ENCODE data around the gene LPP. TPM values are rescaled to one million over a fixed set of nuclear protein-coding genes. Genes with fewer than 3 reads are reported as not detected.

Gene LPP
- total RNA-seq, 1 donor, result 77.4 TPM

DNA sequence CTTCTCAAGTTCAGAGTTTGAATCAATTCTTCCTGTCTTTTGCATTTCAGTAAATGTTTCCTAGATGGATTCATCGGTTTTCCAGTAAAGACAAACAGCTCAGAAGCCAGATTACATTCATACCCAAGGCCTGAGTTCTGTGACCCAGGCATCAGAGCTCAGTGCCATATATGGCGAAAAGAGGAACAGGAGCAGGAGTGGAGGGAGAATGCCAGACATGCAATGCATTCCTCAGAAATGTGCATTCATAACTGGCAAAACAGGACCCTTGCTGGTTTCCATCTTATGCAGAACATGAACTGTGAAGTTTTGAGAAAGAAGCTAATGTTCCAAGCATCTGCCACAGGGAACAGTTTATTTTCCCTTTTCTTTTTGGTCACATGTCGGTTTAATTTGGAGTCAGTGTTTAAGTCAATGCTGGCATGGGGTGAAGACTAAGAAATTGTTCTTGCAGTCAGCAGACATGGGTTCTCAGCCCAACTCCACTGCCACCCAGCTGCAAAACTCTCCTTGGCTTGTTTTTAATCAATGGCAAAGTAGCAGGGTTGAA is 116.5 kb downstream of the LPP start:
- H3K36me3 ChIP-seq (ENCODE audit: insufficient read depth, low read length), result no peaks in the 10 kb centered on the region
- no peaks in the 10 kb centered on the region for H3K27me3 ChIP-seq (ENCODE audit: insufficient read depth, low read length)
- H3K4me3 ChIP-seq (ENCODE audit: insufficient read depth, low read length), result peak overlapping the region; percentile 7
- H3K4me1 ChIP-seq (ENCODE audit: insufficient read depth, low read length), result peaks cover 84% of the 10 kb centered on the region
- DNase-seq (ENCODE audit: insufficient read length, low spot score, missing footprints), result peak; percentile 66
- peaks cover 43% of the 10 kb centered on the region for H3K79me2 ChIP-seq (ENCODE audit: insufficient read depth, low read length)
- TF ChIP-seq CTCF (IDR thresholded peaks at IDR 0.05; ENCODE audit: extremely low read depth, low read depth, low read length), result no peak
- no peaks in the 10 kb centered on the region for H3K9me3 ChIP-seq (ENCODE audit: low read depth, low read length)
- H4K20me1 ChIP-seq (ENCODE audit: insufficient read depth, low read length), result no peaks in the 10 kb centered on the region
- H3K4me2 ChIP-seq (ENCODE audit: insufficient read depth, low read length), result peak overlapping the region; percentile 72
- H2AFZ ChIP-seq (ENCODE audit: low read length), result no peak overlapping the region
- H3K27ac ChIP-seq (ENCODE audit: low read depth, low read length), result peak overlapping the region; percentile 89

DNA sequence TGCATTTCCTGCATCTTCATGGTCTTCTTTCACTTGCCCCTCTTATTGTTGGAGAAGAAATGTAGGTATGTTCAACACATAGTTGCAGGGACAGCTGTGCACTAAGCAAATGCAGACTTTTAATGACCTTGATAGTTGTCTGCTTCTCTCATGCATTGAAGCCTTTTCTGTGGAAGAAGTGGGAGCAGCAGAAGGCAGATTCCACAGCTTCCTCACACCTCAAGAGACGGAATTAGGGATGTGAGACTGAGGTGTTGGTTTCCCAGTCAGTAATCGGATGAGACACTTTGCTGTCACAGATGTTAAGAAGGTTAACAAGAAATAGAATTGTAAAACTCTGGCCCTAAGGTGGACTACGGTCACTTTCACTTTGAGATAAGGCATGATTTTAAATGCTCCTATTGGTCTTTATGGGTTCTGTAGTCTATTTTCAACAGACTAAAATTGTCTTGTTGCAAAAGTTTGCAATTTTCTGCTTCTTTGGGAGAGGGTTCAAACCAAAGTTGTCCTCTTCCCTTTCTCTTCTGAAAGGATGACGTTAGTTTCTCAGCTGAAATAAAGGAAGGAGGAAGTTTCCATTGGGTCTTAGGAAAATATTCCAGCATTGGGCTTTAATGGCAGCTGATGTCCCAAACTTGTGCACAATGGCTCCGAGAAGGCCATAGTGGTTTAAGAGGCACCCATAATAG is 117.4 kb downstream of the LPP start:
- peak overlapping the region; percentile 89 for H3K27ac ChIP-seq (ENCODE audit: low read depth, low read length)
- peaks cover 76% of the 10 kb centered on the region for H3K4me1 ChIP-seq (ENCODE audit: insufficient read depth, low read length)
- no peak overlapping the region for H2AFZ ChIP-seq (ENCODE audit: low read length)
- no peaks in the 10 kb centered on the region for H3K36me3 ChIP-seq (ENCODE audit: insufficient read depth, low read length)
- H3K27me3 ChIP-seq (ENCODE audit: insufficient read depth, low read length), result no peaks in the 10 kb centered on the region
- no peaks in the 10 kb centered on the region for H4K20me1 ChIP-seq (ENCODE audit: insufficient read depth, low read length)
- H3K9me3 ChIP-seq (ENCODE audit: low read depth, low read length), result no peaks in the 10 kb centered on the region
- peak overlapping the region; percentile 13 for H3K4me3 ChIP-seq (ENCODE audit: insufficient read depth, low read length)
- no peak for TF ChIP-seq CTCF (IDR thresholded peaks at IDR 0.05; ENCODE audit: extremely low read depth, low read depth, low read length)
- DNase-seq (ENCODE audit: insufficient read length, low spot score, missing footprints), result no peak
- peaks cover 49% of the 10 kb centered on the region for H3K79me2 ChIP-seq (ENCODE audit: insufficient read depth, low read length)
- peak overlapping the region; percentile 72 for H3K4me2 ChIP-seq (ENCODE audit: insufficient read depth, low read length)

GRCh38 chr3:188272481-188273372 is 118.8 kb downstream of the LPP start:
- peaks cover 62% of the 10 kb centered on the region for H3K4me1 ChIP-seq (ENCODE audit: insufficient read depth, low read length)
- H3K79me2 ChIP-seq (ENCODE audit: insufficient read depth, low read length), result peaks cover 50% of the 10 kb centered on the region
- no peak overlapping the region for H2AFZ ChIP-seq (ENCODE audit: low read length)

More at GRCh38 chr3:188272481-188273372, 118.8 kb downstream of the LPP start:
- peak overlapping the region; percentile 61 for H3K4me2 ChIP-seq (ENCODE audit: insufficient read depth, low read length)
- no peaks in the 10 kb centered on the region for H3K9me3 ChIP-seq (ENCODE audit: low read depth, low read length)
- H3K27ac ChIP-seq (ENCODE audit: low read depth, low read length), result peak overlapping the region; percentile 89
- H3K4me3 ChIP-seq (ENCODE audit: insufficient read depth, low read length), result peak overlapping the region; percentile 21
- no peaks in the 10 kb centered on the region for H4K20me1 ChIP-seq (ENCODE audit: insufficient read depth, low read length)
- H3K36me3 ChIP-seq (ENCODE audit: insufficient read depth, low read length), result no peaks in the 10 kb centered on the region
- TF ChIP-seq CTCF (IDR thresholded peaks at IDR 0.05; ENCODE audit: extremely low read depth, low read depth, low read length), result no peak
- no peaks in the 10 kb centered on the region for H3K27me3 ChIP-seq (ENCODE audit: insufficient read depth, low read length)
- peak; percentile 56 for DNase-seq (ENCODE audit: insufficient read length, low spot score, missing footprints)
